ENCODE results near the gene CD24.

GRCh38 chr6:106966229-106966628 is 8.3 kb downstream of the CD24 start:
- TF ChIP-seq RAD21 (IDR thresholded peaks at IDR 0.05; ENCODE audit: low read depth) (no peak), MAX (IDR thresholded peaks at IDR 0.05) (no peak), USF1 (IDR thresholded peaks at IDR 0.05) (no peak), CEBPB (IDR thresholded peaks at IDR 0.05) (no peak)
